Colon (tissue), 2 donors: ENCODE results near the gene CENPH.
"Not testable (repeated sequence)": the region's sequence is repeated elsewhere in the genome, so short reads cannot be mapped to it uniquely, and the experiment has no call there.

ENCODE experiments used
- FAIRE-seq: peaks from 2 replicates; lab custom pipeline; 2012; peaks lifted over from hg19 to GRCh38; lab: Jason Lieb, UNC
- donor health status: control.
- donor health status: control.

Gene CENPH

DNA sequence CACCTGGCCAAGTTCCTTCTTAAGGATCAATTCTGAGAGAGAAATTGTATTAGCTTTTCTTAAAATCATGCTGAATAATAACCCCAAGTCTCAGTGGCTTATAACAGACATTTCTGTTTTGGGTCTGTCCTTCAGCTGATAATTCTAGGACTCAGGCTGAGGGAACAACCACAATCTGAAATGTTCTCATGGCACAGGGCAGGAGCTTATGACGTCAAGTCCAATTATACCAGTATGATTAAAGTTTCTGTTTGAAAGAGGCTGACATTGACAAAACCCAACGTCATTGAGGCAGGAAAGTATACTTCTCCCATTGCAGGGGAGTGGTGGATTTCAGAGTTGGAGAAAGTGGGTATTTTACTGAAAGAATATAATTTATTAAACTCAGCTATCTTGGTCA, 21.8 kb downstream of the CENPH start:
- no peak for FAIRE-seq

DNA sequence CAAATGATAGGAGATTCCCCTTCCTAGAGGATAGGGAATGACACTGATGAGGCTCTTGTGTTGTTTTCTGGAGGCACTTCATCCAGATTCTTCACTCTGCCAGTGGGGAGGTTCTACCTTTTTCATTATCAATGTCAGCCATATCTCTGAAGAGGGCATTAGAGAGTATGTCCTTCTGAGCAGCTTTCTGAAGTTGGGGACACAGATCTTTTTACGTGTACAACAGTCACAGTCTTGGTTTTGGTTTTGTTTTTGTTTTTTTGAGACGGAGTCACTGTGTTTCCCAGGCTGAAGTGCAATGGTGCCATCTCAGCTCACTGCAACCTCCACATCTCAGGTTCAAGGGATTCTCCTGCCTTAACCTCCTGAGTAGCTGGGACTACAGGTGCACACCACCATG, 22.6 kb downstream of the CENPH start:
- FAIRE-seq, result no peak

DNA sequence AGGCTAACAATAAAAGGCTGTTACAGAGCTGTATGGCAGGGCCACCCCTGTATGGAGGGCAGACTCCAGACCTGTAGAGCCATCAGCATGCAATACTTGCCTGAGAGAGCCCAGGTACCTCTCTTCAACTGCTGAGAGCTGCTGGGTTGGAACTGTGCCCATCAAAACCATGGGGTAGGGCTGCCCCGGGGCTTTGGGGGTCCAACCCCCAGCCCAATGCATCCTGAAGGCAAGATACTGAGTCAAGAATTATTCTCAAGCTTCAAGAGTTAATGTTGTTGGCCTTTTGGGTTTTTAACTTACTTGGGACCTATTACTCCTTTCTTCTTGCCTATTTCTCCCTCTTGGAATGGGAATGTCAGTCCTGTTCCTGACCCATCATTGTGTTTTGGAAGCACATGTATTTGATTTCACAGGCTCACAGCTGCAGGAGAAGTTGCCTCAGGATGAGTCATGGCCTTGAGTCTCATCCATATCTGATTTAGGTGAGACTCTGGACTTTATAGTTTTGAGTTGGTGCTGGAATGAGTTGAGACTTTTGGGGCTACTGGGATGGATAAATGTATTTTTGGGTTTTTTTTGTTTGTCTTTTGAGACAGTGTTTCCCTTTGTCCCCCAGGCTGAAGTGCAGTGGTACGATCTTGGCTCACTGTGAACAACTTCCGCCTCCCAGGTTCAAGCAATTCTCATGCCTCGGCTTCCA, 24.3 kb downstream of the CENPH start:
- no peak for FAIRE-seq

DNA sequence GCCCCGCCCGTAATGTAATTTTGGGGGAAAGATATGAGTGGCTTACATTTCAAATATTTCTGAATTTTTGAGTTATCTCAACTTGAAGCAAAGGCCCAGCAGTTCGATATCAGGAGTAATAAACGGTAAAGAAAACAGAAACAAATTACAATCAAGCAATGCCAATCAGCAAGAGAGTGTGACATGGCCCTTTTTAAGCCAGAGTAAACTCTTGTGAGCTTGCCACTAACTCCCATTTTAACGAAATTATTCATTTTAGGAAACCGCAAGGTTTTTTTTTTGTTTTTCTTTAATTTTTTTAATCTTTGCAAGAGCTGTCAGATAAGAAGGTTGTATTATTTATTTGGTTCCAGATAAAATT, 27.7 kb downstream of the CENPH start:
- no peak for FAIRE-seq

DNA sequence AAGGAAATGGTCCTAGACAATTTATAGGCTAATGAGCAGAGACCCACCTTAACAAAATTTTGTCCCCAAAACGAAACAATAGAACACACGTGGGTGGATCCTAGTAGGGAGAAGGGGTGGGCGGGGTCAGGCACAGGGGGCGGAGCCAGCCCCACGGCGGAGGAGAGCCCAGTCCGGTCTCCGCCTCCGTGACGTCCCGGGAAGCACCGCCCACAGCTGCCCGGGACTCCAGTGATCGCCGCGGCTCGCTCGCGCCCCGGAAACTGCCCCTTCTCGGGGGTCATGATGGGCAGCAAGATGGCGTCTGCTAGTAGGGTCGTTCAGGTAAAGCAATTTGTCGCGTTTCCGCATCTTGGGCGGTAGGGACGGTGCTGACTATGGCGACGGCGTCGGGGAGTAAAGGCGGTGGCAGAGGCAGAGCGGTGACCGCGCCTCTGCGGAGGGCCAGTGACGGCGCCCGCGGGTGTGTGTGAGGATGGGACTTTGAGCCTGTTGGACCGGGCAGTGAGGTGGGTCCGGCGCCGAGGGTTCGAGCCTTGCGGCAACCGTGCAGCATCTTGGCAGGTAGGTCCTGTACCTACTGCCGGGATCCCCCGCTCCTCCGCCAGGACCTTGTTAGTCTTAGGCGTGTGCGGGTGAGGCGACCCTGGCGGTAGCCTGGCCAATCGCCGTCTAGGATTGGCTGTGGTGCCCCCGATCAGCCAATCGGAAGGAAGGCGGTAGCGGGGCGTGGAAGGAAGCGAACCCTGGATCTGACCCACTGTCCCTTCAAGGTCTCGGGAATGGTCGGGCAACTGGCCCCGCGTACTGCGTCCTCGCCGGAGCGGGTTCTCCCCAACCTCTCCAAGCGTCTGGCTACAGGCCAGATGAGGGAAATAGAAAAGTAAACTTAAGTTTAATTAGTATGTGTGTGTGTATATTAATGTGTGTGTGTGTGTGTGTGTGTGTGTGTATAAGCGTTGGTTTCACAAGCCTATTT, 28.5 kb downstream of the CENPH start:
- no peak for FAIRE-seq

DNA sequence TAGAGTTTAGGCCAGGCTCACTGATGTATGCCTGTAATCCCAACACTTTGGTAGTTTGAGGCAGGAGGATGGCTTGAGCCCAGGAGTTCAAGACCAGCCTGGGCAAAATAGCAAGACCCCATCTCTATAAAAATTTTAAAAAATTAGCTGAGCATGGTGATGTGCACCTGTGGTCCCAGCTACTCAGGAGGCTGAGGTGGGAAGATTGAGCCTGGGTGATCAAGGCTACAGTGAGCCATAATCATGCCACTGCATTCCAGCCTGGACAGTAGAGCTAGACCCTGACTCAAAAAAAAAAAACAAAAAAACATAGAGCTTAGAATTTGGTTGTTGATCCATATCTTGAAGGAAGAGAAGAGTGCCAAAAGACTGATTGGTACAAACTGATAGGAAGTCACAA, 30.6 kb downstream of the CENPH start:
- no peak for FAIRE-seq

DNA sequence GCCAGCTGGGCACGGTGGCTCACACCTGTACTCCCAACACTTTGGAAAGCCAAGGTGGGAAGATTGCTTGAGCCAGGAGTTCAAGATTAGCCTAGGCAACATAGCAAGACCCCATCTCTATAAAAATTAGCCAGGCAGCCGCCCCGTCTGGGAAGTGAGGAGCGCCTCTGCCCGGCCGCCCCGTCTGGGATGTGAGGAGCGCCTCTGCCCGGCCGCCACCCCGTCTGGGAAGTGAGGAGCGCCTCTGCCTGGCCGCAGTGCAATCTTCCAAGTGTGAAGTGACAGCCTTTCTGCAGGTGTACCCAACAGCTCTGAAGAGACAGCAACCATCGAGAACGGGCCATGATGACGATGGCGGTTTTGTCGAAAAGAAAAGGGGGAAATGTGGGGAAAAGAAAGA, 31.0 kb downstream of the CENPH start:
- not testable (repeated sequence) for FAIRE-seq

DNA sequence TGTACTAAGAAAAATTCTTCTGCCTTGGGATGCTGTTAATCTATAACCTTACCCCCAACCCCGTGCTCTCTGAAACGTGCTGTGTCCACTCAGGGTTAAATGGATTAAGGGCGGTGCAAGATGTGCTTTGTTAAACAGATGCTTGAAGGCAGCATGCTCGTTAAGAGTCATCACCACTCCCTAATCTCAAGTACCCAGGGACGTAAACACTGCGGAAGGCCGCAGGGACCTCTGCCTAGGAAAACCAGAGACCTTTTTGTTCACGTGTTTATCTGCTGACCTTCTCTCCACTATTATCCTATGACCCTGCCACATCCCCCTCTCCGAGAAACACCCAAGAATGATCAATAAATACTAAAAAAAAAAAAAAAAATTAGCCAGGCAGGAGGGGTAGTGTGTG, 31.4 kb downstream of the CENPH start:
- not testable (repeated sequence) for FAIRE-seq

DNA sequence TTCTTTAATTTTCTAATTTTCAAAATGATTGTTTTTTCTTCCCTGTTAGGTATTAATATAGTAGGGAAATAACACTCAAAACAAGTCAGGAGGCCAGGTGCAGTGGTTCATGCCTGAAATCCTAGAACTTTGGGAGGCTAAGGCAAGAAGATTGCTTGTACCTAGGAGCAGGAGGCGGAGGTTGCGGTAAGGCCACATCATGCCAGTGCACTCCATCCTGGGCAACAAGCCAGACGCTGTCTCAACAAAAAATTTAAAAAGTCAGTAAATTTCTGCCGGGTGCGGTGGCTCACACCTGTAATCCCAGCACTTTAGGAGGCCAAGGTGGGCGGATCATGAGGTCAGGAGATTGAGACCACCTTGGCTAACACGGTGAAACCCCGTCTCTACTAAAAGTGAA, 35.1 kb downstream of the CENPH start:
- no peak for FAIRE-seq

DNA sequence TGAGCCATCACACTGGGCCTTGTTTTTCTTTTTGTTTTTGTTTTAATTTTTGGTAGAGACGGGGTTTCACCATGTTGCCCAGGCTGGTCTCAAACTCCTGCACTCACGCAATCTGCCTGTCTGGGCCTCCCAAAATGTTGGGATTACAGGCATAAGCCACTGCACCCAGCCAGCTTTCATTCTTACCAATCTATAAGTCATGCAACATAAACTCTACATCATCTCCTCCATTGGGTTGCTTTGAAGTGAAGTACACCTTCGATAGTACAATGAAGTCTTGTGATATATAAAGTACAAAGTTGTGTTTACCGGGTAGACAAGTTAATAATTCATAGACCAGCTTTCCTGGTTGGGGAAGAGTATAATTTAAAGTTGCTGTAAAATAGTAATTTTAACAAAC, 36.5 kb downstream of the CENPH start:
- no peak for FAIRE-seq

DNA sequence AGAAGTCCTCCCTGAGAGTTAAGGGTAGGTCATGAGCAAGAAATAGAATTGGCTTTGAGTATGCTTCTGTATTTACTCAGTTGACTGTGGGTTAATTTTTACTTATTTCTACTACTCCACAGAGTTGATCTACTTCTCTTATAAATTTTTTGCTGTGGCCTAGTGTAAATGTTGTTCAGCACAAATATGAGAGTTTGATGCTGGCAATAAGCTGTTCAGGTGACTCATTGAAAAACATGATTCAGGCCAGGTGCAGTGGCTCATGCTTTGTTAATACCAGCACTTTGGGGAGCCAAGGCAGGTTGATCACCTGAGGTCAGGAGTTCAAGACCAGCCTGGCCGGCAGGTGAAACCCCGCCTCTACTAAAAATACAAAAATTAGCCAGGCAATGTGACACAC, 40.8 kb downstream of the CENPH start:
- FAIRE-seq, result no peak

DNA sequence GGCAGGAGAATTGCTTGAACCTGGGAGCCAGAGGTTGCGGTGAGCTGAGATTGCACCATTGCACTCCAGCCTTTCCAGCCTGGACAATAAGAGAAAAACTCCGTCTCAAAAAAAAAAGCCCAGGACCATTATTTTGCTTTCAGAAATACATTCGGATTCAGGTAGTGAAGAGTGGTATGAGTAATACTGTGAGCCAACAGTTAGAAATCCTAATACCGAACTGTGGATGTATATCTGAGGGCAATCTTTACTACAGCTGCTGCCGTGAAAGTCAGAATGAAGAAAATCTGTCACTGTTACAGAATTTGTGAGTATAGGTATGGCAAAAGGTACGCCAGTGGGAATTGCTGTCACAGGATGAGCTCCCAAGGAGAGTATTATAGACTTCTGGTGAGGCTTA, 41.9 kb downstream of the CENPH start:
- no peak for FAIRE-seq

DNA sequence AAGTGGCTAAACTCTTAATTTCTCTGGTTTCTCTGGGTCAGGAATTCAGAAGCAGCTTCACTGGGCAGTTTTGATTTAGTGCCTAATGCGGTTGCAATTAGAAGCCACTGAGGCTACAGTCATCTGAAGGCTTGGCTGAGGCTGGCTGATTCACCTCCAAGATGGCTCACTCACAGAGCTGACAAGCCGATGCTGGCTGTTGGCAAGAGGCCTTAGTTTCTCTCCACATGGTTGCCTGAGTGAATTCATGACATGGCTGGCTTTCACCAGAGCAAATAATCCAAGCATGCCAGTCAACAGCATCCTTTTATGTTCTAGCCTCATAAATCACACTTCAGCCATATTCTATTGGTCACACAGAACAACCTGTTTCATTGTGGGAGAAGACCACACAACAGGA, 42.5 kb downstream of the CENPH start:
- FAIRE-seq, result no peak

DNA sequence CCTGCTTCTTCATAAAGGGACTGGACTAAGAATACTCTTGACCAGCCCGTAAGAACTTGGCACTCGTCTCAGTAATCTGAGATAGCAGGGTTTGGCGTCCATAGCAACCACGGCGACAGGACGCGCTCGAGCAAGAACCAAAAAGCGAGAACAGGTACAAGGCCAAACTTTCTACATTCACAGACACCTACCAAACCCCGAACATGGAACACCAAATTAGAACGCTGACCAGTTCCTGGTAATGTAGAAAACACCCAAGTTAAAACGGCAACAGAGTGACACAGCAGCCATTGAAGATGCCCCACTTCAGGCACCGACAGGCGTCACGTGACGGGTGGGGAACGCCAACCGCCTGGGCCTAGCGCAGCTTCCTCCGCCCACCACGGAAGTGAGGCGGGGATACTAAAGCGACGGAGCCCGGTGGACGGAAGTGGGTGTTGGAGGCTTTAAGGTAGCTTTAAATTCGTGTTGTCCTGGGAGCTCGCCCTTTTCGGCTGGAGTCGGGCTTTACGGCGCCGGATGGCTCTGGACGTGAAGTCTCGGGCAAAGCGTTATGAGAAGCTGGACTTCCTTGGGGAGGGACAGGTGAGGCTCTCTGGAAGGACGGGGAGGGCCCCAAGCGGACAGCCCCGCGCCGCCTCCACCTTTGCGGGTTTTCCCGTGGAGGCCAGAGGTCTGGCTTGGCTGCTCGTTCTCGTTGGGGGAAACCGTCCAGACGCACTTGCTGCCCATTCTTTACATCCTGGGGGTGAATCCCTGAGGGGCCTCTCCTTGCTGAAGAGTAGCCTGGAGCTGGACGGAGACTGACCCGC, 45.3 kb downstream of the CENPH start, which contains the start of gene CDK7:
TSS of gene CDK7 (plus strand) at position 430 of the 812 bp plus-strand sequence. CDS start at position 520, 90 bp downstream.
- FAIRE-seq, result no peak

DNA sequence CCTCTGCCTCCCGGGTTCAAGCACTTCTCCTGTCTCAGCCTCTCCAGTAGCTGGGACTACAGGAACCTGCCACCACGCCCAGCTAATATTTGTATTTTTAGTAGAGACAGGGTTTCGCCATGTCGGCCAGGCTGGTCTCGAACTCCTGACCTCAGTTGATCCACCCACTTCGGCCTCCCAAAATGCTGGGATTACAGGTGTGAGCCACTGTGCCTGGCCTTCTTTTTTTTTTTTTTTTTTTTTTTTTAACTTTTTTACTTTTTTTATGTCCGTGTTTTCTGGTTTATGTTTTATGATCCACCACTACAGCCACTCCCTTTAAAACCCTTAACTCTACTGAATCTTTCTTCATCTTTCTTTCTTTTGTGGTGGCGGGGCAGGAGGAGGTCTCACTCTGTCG, 47.4 kb downstream of the CENPH start:
- FAIRE-seq, result not testable (repeated sequence)

DNA sequence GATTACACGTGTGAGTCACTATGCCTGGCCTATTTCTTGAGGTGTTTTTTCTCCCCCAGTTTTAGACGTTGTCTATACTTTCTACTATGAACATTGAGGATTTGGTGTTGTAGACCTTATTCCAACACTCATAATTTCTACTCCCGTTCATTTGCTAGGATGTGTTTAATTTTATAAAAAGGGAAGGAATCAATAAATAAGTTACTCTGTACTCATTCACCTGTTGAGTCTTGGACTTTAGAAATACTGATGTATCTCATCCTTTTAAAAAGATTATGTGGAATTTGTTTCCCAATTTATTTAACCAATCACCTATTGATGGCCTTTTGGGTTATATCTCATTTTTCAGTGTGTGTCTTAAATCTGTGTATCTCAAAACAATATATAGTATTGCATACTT, 48.5 kb downstream of the CENPH start:
- FAIRE-seq, result no peak

DNA sequence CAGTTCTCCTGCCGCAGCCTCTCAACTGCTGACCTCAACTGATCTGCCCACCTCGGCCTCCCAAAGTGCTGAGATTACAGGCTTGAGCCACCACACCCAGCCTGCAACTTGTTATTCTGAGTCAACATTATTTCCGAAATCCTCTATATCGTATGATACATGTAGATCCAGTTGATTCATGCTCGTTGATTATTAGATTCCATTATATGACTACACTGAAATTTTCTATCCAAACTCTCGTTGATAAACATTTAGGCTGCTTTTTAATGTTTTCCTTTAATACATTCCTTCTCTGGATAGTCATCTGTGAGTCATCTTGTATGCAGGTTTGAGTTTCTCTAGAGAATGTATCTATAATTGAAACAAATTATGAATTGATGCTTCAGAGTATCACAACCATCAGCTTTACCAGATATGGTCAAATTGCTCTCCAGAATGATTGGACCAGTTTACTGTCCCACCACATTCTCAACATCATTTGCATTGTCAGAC, 49.4 kb downstream of the CENPH start:
- no peak for FAIRE-seq

DNA sequence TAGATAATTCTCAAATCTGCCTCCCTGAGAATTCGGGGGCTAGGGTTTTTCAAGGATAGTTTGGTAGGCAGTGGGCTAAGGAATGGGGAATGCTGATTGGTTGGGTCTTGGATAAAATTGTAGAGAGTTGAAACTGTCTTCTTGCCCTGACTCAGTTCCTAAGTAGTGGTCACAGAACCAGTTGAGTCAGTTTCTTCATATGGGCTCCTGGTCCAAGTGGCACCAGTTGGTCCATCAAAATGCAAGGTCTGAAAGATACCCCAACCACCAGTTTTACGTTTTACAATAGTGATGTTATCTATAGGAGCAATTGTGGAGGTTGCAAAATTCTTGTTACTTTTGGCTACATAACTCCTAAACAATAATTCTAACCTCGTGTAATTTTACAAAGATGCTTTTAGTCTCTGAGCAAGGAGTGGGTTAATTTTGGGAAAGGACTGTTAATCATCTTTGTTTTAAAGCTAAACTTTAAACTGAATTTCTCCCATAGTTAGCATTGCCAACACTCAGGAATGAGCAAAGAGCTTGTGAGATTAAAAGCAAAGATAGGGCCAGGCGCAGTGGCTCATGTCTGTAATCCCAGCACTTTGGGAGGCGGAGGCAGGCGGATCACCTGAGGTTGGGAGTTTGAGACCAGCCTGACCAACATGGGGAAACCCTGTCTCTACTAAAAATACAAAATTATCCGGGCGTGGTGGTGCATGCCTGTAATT, 53.0 kb downstream of the CENPH start:
- no peak for FAIRE-seq

DNA sequence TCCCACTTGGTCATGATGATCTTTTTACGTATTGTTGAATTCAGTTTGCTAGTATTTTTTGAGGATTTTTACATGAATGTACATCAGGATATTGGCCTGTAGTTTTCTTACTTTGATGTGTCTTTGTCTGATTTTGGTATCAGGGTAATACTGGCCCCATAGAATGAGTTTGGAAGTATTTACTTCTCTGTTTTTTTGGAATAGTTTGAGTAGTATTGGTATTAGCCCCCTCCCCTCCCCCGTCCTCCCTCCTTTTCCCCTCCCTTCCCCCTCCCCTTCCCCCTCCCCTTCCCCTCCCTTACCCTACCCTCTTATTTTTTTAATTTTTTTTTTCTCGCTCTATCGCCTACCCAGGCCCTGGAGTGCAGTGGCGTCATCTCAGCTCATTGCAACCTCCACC, 55.6 kb downstream of the CENPH start:
- FAIRE-seq, result no peak

DNA sequence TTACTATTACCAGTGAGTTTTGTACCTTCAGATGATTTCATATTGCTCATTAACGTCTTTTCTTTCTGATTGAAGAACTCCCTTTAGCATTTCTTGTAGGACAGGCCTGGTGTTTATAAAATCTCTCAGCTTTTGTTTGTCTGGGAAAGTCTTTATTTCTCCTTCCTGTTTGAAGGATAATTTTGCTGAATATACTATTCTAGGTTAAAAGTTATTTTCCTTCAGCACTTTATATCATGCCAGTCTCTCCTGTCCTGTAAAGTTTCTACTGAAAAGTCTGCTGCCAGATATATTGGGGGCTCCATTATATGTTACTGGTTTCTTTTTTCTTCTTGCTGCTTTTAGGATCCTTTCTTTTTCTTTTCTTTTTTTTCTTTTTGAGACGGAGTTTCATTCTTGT, 58.6 kb downstream of the CENPH start:
- FAIRE-seq, result no peak

DNA sequence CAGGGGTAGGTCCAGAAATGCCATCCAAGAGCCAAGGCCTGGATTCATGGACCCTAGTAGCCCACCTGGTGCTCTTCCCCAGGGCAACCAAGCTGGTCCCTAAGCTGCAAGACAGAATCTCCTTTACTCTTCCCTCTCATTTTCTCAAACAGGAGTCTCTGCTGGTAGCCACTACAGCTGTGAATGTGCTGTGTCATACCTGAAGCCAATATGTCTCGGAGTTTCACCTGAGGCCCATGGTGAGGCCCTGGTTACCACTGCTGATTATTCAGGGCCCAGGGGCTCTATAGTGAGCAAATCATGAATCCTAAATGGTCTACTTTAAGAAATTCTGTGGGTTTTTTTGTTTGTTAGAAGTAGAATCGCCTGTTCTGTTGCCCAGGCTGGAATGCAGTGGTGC, 61.2 kb downstream of the CENPH start:
- FAIRE-seq, result no peak

DNA sequence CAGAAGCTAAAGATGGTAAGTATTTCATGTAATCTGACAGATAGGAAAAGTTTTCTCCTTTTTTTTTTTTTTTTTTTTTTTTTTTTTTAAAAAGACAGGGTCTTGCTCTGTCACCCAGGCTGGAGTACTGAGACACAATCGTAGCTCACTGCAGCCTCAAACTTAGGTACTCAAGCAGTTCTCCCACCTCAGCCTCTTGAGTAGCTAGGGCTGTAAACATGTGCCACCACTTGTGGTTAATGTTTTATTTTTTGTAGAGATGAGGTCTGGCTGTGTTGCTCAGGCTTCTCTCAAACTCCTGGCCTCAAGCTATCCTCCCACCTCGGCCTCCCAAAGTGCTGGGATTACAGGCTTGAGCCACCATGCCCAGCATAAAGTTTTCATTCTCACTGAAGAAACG, 63.1 kb downstream of the CENPH start:
- FAIRE-seq, result no peak
